ENCODE results near the gene SLC6A6. TPM values are rescaled to one million over a fixed set of nuclear protein-coding genes. Genes with fewer than 3 reads are reported as not detected.

The SLC6A6 gene
- total and polyA plus RNA-seq, 11 donors, result 9.1 to 121 (median 34.9) TPM

DNA sequence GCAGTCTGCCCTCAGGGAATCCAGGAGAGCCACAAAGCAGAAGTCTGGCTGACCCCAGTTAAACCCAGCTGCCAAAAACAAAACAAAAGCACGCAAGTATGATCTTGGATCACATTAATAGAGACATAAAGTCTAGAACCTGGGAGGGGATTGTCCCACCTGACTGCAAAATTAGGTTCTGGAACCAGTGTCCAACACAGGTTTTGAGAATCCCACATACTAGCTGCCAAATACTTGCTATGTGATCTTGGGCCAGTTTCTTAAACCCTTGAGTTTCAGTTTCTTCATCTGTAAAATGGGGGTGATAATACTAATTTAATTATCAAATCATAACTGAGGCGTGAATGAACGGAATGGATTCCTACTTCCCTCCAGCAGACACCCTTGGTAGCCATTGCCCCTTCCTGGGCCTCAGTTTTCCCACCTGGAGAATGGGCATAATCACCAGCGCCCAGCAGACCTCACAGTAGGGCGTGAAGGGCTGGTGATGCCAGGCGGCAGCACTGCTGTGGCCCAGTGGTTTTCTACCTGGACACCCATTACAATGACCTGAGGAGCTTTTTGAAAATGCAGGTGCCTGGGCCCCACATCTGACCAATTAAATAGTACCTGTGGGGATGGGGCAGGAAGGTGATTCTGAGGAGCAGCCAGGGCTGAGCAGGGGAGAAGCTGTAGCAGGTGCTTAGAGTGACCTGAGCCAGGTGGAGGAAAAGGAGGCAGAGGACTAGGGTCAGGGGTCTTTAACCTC lies 105.5 kb downstream of the SLC6A6 start:
- no peak for TF ChIP-seq POLR2A (IDR thresholded peaks at IDR 0.05)
- no peak for TF ChIP-seq CTCF (IDR thresholded peaks at IDR 0.05)
- Histone ChIP-seq H3K4me1 (peaks cover 0 to 17% (median 4%) of the 10 kb centered on the region in 12 donors), H3K4me3 (no peak overlapping the region), H3K27me3 (no peaks in the 10 kb centered on the region), H3K27ac (no peak overlapping the region), H3K9me3 (peaks cover 0 to 5% (median under 1%) of the 10 kb centered on the region in 12 donors), H3K36me3 (peaks cover 0 to 34% (median 16%) of the 10 kb centered on the region in 9 donors)
- ATAC-seq (no peak), DNase-seq (peak in 2 of 5 donors; percentile 5 to 11)
- 87 to 94% (median 90%) methylated on average over 6 of the region's 6 CpGs for WGBS, 4 donors
- intact Hi-C loops (cut with DNase I), result loop anchor here in 6 of 10 donors (2.0 to 10.0 kb wide), 5 partner anchors 41 to 414 kb away; partner anchors contain the start of gene CCDC174 (in 1 of the 6)

DNA sequence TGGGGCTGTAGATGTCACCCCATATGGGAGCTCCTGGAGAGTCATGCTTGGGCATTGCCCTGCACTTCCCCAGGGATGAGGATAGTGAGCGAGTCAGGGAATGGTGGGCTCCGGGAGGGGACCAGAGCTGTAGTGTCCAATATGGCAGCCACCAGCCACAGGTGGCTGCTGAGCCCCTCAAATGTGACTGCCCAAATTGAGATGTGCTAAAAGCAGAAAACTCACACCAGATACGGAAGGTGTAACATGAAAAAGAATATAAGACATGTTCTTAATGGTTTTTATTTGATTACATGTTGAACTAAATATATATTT lies 106.1 kb downstream of the SLC6A6 start:
- H3K4me1 ChIP-seq, result peaks cover 0 to 23% (median 4%) of the 10 kb centered on the region in 12 donors
- no peak overlapping the region for H3K27ac ChIP-seq
- ATAC-seq (no peak), DNase-seq (peak in 1 of 5 donors; percentile 4)
- H3K27me3 ChIP-seq, result no peaks in the 10 kb centered on the region
- H3K36me3 ChIP-seq, result peaks cover 0 to 30% (median 11%) of the 10 kb centered on the region in 9 donors
- 37 to 64% (median 51%) methylated on average over 3 of the region's 3 CpGs for WGBS, 4 donors
- intact Hi-C loops (cut with DNase I), result loop anchor here in 6 of 10 donors (2.0 to 10.0 kb wide), 5 partner anchors 40 to 414 kb away; partner anchors contain the start of gene CCDC174 (in 1 of the 6)
- H3K9me3 ChIP-seq, result peaks cover 0 to under 1% (median 0%) of the 10 kb centered on the region in 12 donors
- TF ChIP-seq CTCF (IDR thresholded peaks at IDR 0.05) (no peak), POLR2A (IDR thresholded peaks at IDR 0.05) (no peak)
- no peak overlapping the region for H3K4me3 ChIP-seq

DNA sequence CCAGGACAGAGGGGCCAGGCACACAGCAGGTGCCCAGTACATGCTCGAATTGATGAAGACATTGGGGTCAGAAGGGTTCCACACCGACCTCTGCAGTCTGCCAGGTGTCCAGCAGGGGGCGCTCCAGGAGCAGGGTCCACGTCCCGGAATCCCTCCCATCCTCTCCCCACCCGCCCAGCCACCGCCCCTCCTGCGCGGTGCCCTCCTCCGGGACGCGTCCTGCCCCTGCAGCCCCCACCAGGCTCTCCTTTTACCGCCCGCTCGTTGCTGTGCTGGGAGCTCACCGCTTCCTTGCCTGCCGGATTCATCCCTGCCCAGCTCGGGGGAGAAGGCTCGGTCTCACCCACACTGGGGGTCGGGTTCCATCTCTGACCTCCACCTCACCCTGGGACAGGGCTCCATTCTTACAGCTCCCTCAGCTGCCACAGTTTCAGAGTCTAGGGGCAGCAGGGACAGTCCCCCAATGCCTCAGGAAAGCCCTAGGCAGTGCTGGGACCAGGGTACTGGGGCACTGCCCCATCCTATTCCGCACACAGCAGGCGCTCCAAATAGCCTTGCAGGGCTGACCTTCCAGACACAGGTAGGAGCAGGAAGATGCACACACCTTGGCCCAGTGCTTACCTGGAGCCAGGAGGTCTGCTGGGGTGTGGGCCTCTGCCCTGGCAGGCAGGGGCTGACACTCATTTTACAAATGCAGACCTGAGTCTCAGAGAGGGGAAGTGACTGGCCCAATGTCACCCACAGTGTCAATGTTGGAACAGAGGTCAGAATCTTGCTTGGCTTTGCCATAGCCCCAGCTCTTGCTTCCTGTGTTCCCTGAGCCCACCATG lies 106.8 kb downstream of the SLC6A6 start:
- peaks cover 0 to 27% (median 4%) of the 10 kb centered on the region in 12 donors for H3K4me1 ChIP-seq
- no peaks in the 10 kb centered on the region for H3K9me3 ChIP-seq
- DNase-seq (peak; percentile 71 to 88 (median 73)), ATAC-seq (peak; percentile 54 to 78 (median 71))
- peaks cover 0 to 36% (median 9%) of the 10 kb centered on the region in 9 donors for H3K36me3 ChIP-seq
- peak; percentile 88 to 99 (median 96) for TF ChIP-seq CTCF (IDR thresholded peaks at IDR 0.05)
- TF ChIP-seq POLR2A (IDR thresholded peaks at IDR 0.05), result no peak
- H3K4me3 ChIP-seq, result peak overlapping the region in 1 of 12 donors; percentile 11
- 22 to 68% (median 25%) methylated on average over 6 to 22 of the region's 22 CpGs for WGBS, 4 donors
- H3K27me3 ChIP-seq, result no peaks in the 10 kb centered on the region
- peak overlapping the region in 2 of 12 donors; percentile 23 to 38 for H3K27ac ChIP-seq
- intact Hi-C loops (cut with DNase I), result loop anchor here (1.0 to 10.0 kb wide), 6 partner anchors 39 to 413 kb away; partner anchors contain the start of gene CCDC174 (in 1 of the 10)

DNA sequence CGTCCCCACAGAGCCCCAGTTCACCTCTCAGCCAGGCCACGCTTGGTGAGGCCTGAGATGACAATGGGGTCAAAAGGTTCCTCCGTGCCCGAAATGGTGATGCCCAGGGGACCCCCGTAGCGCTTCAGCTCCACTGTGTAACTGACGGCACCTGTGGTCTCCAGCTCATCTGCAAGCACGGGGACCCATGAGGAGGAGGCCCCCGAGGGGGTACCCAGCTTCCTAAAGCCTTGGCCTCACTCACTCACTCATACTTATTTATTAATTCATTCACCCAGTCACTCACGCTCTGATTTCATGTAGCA lies 107.3 kb downstream of the SLC6A6 start:
- Histone ChIP-seq H3K9me3 (no peaks in the 10 kb centered on the region), H3K4me1 (peaks cover 0 to 27% (median 4%) of the 10 kb centered on the region in 12 donors), H3K27ac (no peak overlapping the region), H3K4me3 (no peak overlapping the region), H3K36me3 (peaks cover 0 to 37% (median 12%) of the 10 kb centered on the region in 9 donors), H3K27me3 (no peaks in the 10 kb centered on the region)
- ATAC-seq (no peak), DNase-seq (peak in 3 of 5 donors; percentile 5 to 33 (median 14))
- no peak for TF ChIP-seq CTCF (IDR thresholded peaks at IDR 0.05)
- no peak for TF ChIP-seq POLR2A (IDR thresholded peaks at IDR 0.05)
- whole genome bisulfite sequencing, 4 donors, result 83 to 91% (median 89%) methylated on average over 10 of the region's 10 CpGs
- intact Hi-C loops (cut with DNase I), result loop anchor here (1.0 to 10.0 kb wide), 9 partner anchors 39 to 415 kb away; partner anchors contain the start of gene CCDC174 (in 1 of the 10)
